ENCODE results near the gene TC2N.

Gene TC2N

DNA sequence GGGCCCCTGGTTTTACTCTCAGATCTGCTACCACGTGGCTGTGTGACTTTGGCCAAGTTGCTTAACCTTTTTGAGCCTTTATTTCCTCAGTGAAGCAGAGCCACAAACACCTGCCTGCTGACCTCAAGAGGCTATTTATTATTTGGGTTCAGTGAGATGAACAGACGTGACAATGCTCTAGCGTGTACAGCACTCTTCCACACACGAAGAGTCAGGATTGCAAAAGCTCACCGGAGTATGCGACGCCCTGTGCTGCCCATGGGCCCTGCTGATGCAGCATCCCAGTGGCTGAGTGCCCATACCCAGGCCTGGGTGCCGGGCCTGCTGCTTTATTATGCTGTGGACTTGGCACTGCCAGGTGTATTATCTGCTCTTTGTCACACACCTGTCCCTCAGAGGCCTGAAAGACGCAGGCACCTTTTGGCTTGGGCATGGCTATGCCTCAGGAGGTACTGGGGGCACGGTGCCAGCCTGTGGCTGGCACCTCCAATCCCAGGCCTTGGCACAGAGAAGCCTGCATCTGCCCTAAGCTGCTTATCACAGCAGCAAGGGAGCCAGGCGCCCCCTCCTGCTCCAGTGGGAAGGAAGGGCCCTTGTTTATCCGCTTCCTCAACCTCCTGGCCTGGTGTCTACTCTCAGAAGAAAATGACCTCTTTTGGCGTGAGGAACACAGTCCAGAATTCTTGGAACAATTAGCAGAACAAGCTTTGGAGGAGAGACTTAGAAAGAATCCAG lies 22.3 kb upstream of the TC2N start:
- TF ChIP-seq, protein P1, sequence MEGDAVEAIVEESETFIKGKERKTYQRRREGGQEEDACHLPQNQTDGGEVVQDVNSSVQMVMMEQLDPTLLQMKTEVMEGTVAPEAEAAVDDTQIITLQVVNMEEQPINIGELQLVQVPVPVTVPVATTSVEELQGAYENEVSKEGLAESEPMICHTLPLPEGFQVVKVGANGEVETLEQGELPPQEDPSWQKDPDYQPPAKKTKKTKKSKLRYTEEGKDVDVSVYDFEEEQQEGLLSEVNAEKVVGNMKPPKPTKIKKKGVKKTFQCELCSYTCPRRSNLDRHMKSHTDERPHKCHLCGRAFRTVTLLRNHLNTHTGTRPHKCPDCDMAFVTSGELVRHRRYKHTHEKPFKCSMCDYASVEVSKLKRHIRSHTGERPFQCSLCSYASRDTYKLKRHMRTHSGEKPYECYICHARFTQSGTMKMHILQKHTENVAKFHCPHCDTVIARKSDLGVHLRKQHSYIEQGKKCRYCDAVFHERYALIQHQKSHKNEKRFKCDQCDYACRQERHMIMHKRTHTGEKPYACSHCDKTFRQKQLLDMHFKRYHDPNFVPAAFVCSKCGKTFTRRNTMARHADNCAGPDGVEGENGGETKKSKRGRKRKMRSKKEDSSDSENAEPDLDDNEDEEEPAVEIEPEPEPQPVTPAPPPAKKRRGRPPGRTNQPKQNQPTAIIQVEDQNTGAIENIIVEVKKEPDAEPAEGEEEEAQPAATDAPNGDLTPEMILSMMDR (IDR thresholded peaks at IDR 0.05), result no peak
- Histone ChIP-seq H3K4me1 (ENCODE audit: control insufficient read depth in 1 of 2, insufficient read depth in 1 of 2, low read depth in 1 of 2, low read length in 1 of 2) (no peaks in the 10 kb centered on the region), H3K4me3 (ENCODE audit: low read depth in 1 of 2, low read length in 1 of 2) (no peak overlapping the region), H3K9me3 (no peaks in the 10 kb centered on the region), H3K27ac (no peak overlapping the region), H3K27me3 (no peaks in the 10 kb centered on the region), H3K36me3 (no peaks in the 10 kb centered on the region)

DNA sequence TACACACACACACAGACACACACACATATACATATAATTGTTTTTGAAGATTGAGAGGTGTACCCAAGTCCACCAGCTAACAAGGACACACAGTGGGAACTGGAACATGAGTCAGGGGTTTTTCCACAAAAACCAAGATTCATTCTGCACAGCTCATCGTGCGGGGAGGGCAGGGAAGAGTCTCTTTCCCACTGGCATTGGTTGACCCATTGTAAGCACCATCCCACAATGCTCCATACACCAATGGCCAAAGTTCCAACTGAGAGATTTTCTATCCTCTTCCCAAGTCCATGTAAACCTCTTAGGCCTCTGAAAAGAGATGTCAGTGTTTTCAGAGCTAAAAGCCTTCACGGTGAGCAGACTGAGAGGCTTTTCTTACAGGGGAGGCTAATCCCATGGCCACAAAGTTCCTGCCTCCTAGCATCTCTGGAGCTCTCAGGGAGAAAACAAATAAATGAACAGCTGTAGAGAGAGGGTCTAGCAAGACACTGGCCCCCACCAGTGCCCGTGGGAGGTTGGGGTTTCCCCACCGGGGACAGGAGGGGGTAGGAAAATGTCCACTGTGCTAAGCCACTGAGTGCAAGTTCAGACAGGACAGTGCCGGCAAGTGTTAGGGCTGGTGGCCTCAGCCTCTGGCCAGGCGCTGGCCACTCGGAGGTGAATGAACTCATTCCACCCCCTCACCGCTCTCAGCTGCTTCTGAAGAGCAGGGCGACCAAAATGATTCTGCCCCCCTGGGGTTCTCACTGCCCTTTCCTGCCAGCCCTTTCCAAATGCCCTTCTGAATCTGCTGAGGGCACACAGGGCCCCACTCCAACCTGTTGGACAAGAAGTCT lies 21.5 kb upstream of the TC2N start:
- TF ChIP-seq, protein P1 (IDR thresholded peaks at IDR 0.05), result no peak
- no peaks in the 10 kb centered on the region for H3K4me1 ChIP-seq (ENCODE audit: control insufficient read depth in 1 of 2, insufficient read depth in 1 of 2, low read depth in 1 of 2, low read length in 1 of 2)
- H3K4me3 ChIP-seq (ENCODE audit: low read depth in 1 of 2, low read length in 1 of 2), result no peak overlapping the region
- H3K36me3 ChIP-seq, result no peaks in the 10 kb centered on the region
- no peaks in the 10 kb centered on the region for H3K27me3 ChIP-seq
- H3K9me3 ChIP-seq, result no peaks in the 10 kb centered on the region
- H3K27ac ChIP-seq, result no peak overlapping the region

DNA sequence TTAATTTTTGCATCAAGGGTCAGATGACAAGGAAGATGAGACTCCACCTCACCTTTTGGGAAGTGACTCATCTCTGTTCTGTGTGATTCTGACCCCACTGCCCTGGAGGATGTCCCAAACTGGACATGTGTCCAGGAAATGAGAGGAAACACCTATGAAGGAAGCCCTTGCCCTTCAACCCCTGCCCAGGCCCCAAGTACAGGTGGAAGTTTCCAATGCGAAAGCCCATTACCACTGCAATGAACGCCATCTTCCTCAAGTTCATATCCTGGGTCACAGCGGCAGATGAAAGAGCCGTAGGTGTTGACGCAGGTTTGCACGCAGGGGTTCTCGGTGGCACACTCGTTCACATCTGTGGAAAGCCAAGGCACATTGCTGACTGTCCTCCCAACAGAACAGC lies 19.6 kb upstream of the TC2N start:
- H3K9me3 ChIP-seq, result no peaks in the 10 kb centered on the region
- H3K4me3 ChIP-seq (ENCODE audit: low read depth in 1 of 2, low read length in 1 of 2), result no peak overlapping the region
- H3K4me1 ChIP-seq (ENCODE audit: control insufficient read depth in 1 of 2, insufficient read depth in 1 of 2, low read depth in 1 of 2, low read length in 1 of 2), result no peaks in the 10 kb centered on the region
- TF ChIP-seq, protein P1 (IDR thresholded peaks at IDR 0.05), result no peak
- H3K36me3 ChIP-seq, result no peaks in the 10 kb centered on the region
- H3K27ac ChIP-seq, result no peak overlapping the region
- H3K27me3 ChIP-seq, result no peaks in the 10 kb centered on the region

DNA sequence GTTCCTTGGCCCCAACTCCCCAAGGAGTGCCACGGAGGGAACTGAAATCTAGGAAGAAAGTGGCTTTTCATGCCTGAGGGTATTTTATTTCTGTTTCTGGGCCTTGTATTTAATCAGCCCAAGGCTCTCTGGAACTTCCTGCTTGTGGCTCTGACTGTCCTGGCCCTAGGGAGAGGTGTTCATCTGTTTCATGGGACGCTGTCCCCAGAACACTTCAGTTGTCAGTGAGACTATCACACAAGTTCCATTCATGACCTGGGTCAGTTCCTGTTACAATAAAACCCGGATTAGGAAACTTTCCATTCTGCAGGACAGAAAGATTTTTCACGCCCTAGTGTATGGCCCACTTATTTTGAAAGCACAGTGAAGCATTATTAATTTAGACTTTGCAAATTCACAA lies 18.5 kb upstream of the TC2N start:
- Histone ChIP-seq H3K36me3 (no peaks in the 10 kb centered on the region), H3K27me3 (no peaks in the 10 kb centered on the region), H3K4me3 (ENCODE audit: low read depth in 1 of 2, low read length in 1 of 2) (no peak overlapping the region), H3K27ac (no peak overlapping the region), H3K9me3 (no peaks in the 10 kb centered on the region), H3K4me1 (ENCODE audit: control insufficient read depth in 1 of 2, insufficient read depth in 1 of 2, low read depth in 1 of 2, low read length in 1 of 2) (no peaks in the 10 kb centered on the region)
- TF ChIP-seq, protein P1 (IDR thresholded peaks at IDR 0.05), result no peak

DNA sequence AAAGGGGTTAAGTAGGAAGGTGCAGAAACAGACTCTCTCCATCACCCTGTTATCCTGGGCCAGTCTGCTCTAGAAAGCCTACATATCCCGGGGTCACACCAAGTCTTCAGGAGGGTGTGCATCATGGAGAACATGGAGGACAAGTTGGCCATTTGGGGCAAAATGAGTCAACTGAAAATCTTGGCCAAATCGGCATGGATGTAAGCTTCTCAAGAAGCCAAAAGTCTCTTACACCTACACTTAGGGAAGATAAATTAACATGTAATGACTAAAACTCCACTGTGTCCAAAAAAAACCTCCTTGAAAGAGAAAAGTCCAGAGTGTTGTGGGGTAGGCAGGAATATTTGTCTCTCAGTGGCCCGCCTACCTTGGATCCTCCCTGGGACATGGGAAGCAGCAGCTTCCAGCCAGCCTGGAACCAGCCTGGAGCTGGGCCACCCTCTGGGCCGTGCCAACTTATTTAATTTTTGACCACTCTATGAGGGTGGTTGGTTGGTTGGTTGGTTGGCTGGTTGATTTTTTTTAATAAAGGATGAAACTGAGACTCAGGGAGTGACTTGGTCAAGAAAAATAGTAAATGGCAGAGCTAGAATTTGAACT lies 17.9 kb upstream of the TC2N start:
- Histone ChIP-seq H3K36me3 (no peaks in the 10 kb centered on the region), H3K4me3 (ENCODE audit: low read depth in 1 of 2, low read length in 1 of 2) (no peak overlapping the region), H3K4me1 (ENCODE audit: control insufficient read depth in 1 of 2, insufficient read depth in 1 of 2, low read depth in 1 of 2, low read length in 1 of 2) (no peaks in the 10 kb centered on the region), H3K9me3 (no peaks in the 10 kb centered on the region), H3K27ac (no peak overlapping the region), H3K27me3 (no peaks in the 10 kb centered on the region)
- TF ChIP-seq, protein P1 (IDR thresholded peaks at IDR 0.05), result no peak
